Lung (tissue), 13 donors: ENCODE results near the gene SLC14A1. TPM values are rescaled to one million over a fixed set of nuclear protein-coding genes. Genes with fewer than 3 reads are reported as not detected.

Experiments used
- ATAC-seq: fragments of 200-7000 bp; cut with Tn5 transposase; one replicate; pipeline ENCODE4 v1.9.1; 2020; ENCODE audit warnings: moderate number of reproducible peaks; ENCODE audit not compliant: insufficient read depth, low FRiP score
- DNase-seq, 3 donors: peaks; one replicate each; pipeline ENCODE4 v3.0.0-alpha.2; 2013 to 2017
- H3K27ac ChIP-seq, 2 donors: one replicate each; pipeline ENCODE4 v1.5.1; 2013; ENCODE audit warnings: mild to moderate bottlenecking in 2 of 2, moderate library complexity in 2 of 2, control low read depth in 1 of 2, inconsistent platforms in 1 of 2, low read depth in 1 of 2, low read length in 1 of 2
- H3K27me3 ChIP-seq, 3 donors: one replicate each; pipeline ENCODE4 v1.5.1; 2013; ENCODE audit warnings: low read length in 2 of 3; ENCODE audit not compliant: control insufficient read depth in 3 of 3, insufficient read depth in 3 of 3
- H3K36me3 ChIP-seq, 4 donors: one replicate each; pipeline ENCODE4 v1.5.1; 2013; ENCODE audit warnings: low read length in 4 of 4, mild to moderate bottlenecking in 1 of 4, moderate library complexity in 1 of 4; ENCODE audit not compliant: control insufficient read depth in 4 of 4, insufficient read depth in 4 of 4
- H3K4me1 ChIP-seq, 5 donors: one replicate each; pipeline ENCODE4 v1.5.1; 2013; ENCODE audit warnings: low read length in 5 of 5, mild to moderate bottlenecking in 2 of 5, moderate library complexity in 1 of 5; ENCODE audit not compliant: control insufficient read depth in 5 of 5, insufficient read depth in 5 of 5
- H3K4me3 ChIP-seq: one replicate; pipeline ENCODE4 v1.5.1; 2013; ENCODE audit warnings: mild to moderate bottlenecking, control low read depth, moderate library complexity
- H3K9ac ChIP-seq, 2 donors: one replicate each; pipeline ENCODE4 v1.5.1; 2013; ENCODE audit warnings: low read length in 2 of 2, control low read depth in 1 of 2; ENCODE audit not compliant: insufficient read depth in 1 of 2
- H3K9me3 ChIP-seq, 4 donors: one replicate each; pipeline ENCODE4 v1.5.1; 2013; ENCODE audit warnings: low read length in 3 of 4, mild to moderate bottlenecking in 1 of 4, moderate library complexity in 1 of 4; ENCODE audit not compliant: control insufficient read depth in 4 of 4, insufficient read depth in 3 of 4
- CTCF ChIP-seq: IDR thresholded peaks from 2 replicates; pipeline ENCODE4 v1.5.1; 2012; ENCODE audit warnings: mild to moderate bottlenecking; ENCODE audit errors: control extremely low read depth, extremely low read depth
- WGBS, 2 donors: extraction: QIAGEN DNeasy Blood & Tissue Kit; methylation state at CpG; one replicate each; pipeline ENCODE4 v1.1.7; 2013; 5-methylcytosine and 5-hydroxymethylcytosine counted together
- polyA plus RNA-seq, 2 donors: library from polyadenylated mRNA; stranded (reverse); fragments of 200-250 nt; gene quantifications; one replicate each; pipeline ENCODE4 v1.2.1, GENCODE V29; 2013
- small RNA-seq: library from RNA; depleted of rRNA; stranded (forward); fragments of <200 nt; gene quantifications from one replicate; pipeline ENCODE3, GENCODE V24; 2014; ENCODE audit warnings: low replicate concordance
- total RNA-seq, 2 donors: library from RNA; depleted of rRNA in 1 of 2; stranded (reverse); fragments of >200 nt in 1 of 2; gene quantifications; one replicate each; pipeline ENCODE4 v1.2.1, GENCODE V29; 2014 to 2021
- donor health status: control.
- donor health status: control.
- donor health status: Bipolar disorder and iron deficiency.
- donor health status: healthy.
- donor health status: DM: yes; HTN: yes; CAD: no.

SLC14A1 gene
- total and polyA plus RNA-seq, 4 donors = 0.31 to 10.5 (median 1.0) TPM

GRCh38 chr18:45792506-45793263 lies 68.7 kb downstream of the SLC14A1 start:
- ATAC-seq (no peak), DNase-seq (no peak)
- WGBS, 2 donors = 83 to 86% methylated on average over 5 of the region's 5 CpGs
- Histone ChIP-seq H3K9me3 (no peaks in the 10 kb centered on the region), H3K27ac (no peak overlapping the region), H3K27me3 (no peaks in the 10 kb centered on the region), H3K4me3 (no peak overlapping the region), H3K9ac (no peak overlapping the region), H3K36me3 (no peaks in the 10 kb centered on the region), H3K4me1 (no peaks in the 10 kb centered on the region)
- no peak for TF ChIP-seq CTCF

GRCh38 chr18:45793264-45793965 lies 69.4 kb downstream of the SLC14A1 start:
- H3K27ac ChIP-seq = no peak overlapping the region
- no peaks in the 10 kb centered on the region for H3K9me3 ChIP-seq
- H3K4me1 ChIP-seq = no peaks in the 10 kb centered on the region
- no peaks in the 10 kb centered on the region for H3K36me3 ChIP-seq
- no peaks in the 10 kb centered on the region for H3K27me3 ChIP-seq
- H3K9ac ChIP-seq = no peak overlapping the region
- DNase-seq = no peak
- ATAC-seq = no peak
- no peak for TF ChIP-seq CTCF
- no peak overlapping the region for H3K4me3 ChIP-seq
- 53 to 63% methylated on average over 4 of the region's 4 CpGs for WGBS, 2 donors

DNA sequence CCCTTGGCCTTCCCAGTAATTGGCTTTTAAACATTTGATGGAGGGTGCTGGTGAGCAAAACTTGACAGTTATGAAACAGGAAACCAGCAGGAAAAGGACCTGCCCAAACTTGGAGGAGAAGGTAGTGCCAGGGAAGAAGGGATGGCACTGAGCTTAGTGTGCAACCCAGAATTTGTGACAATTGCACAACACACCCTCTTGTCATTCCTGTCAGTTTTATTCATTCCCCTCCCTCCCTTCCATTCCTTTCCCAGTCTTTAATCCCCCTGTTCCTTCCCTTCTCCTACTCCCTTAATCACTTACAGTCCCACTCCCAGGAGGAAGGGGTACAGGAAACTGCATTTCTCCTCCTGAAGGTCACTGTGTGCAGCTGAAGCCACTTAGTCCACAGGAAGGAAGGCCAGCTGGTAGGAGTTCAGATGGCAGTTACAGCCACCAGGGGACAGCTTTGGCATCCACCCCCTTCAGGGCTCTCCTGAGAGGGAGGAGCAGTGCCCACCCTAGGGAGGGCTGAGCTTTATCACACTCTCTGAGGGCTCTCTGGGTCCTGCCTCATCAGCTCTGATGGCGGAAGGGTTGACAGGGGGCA lies 77.5 kb downstream of the SLC14A1 start:
- no peak for ATAC-seq
- WGBS, 2 donors = 96 to 100% methylated on average over 1 of the region's 1 CpG
- no peak overlapping the region for H3K4me3 ChIP-seq
- H3K27me3 ChIP-seq = no peaks in the 10 kb centered on the region
- H3K9me3 ChIP-seq = peaks cover 0 to 4% (median 1%) of the 10 kb centered on the region in 4 donors
- no peak overlapping the region for H3K9ac ChIP-seq
- H3K4me1 ChIP-seq = no peaks in the 10 kb centered on the region
- H3K36me3 ChIP-seq = no peaks in the 10 kb centered on the region
- H3K27ac ChIP-seq = no peak overlapping the region
- DNase-seq = no peak
- no peak for TF ChIP-seq CTCF

Small RNAs within 50 kb of the gene (small RNA-seq; reads per million reads assigned to genes)
- not detected for gene AC087685.1

Other genes with a start within 250 kb of the SLC14A1 start
- under 1 TPM; 0.11 to 0.28 TPM for gene SLC14A2, start 108.7 kb upstream of the SLC14A1 start, total RNA-seq
- under 1 TPM in 1 of 2 donors, not detected in 1; 0.08 TPM for gene SLC14A2, start 108.7 kb upstream of the SLC14A1 start, polyA plus RNA-seq
- under 1 TPM; 0.64 to 0.91 TPM for gene SIGLEC15, start 101.5 kb downstream of the SLC14A1 start, total RNA-seq
- under 1 TPM; 0.04 to 0.72 TPM for gene SIGLEC15, start 101.5 kb downstream of the SLC14A1 start, polyA plus RNA-seq
- gene EPG5, start 243.1 kb downstream of the SLC14A1 start, total RNA-seq = 10 to 100 TPM; 31.4 to 64.5 TPM
- 10 to 100 TPM in 1 of 2 donors, 1 to 10 TPM in 1; 7.0 to 10.4 TPM for gene EPG5, start 243.1 kb downstream of the SLC14A1 start, polyA plus RNA-seq